ENCODE results near the gene CDK19. TPM values are rescaled to one million over a fixed set of nuclear protein-coding genes. Genes with fewer than 3 reads are reported as not detected.

CDK19 gene
- total and polyA plus RNA-seq, 9 of the 15 experiments (the other 6 are each of a cell fraction or from before 2014, with no cell fraction given): 3.8 to 15.2 (median 7.4) TPM

GRCh38 chr6:110562316-110562915, 252.9 kb downstream of the CDK19 start:
- H4K20me1 ChIP-seq (replicated peaks; ENCODE audit: control insufficient read depth, insufficient read depth, low read length): no peaks in the 10 kb centered on the region; the same call in 1 of the 2 replicates
- H3K27me3 ChIP-seq (ENCODE audit: control insufficient read depth in 2 of 2, insufficient read depth in 2 of 2, low read length in 2 of 2): peaks cover 16 to 40% of the 10 kb centered on the region in 2 experiments; a peak in 4 of 5 replicates
- in situ Hi-C loops (cut with MboI) (no loop called here), intact Hi-C loops (cut with micrococcal nuclease) (no loop called here)
- no peaks in the 10 kb centered on the region for H3K36me3 ChIP-seq (ENCODE audit: control insufficient read depth, insufficient read depth, low read length)
- POLR2A ChIA-PET: interaction anchor here (1.4 kb wide), 1 partner anchor 12 kb away, joined by 4 read pairs; no protein-coding TSS in a partner anchor
- WGBS (ENCODE audit: insufficient coverage, low coverage, missing lambda C conversion rate): 0% methylated on average over 6 of the region's 6 CpGs
- no peak overlapping the region for H3K4me3 ChIP-seq
- no peak for DNase-seq (ENCODE audit: extremely low read depth in 1 of 4, low spot score in 3 of 4)
- H3K79me2 ChIP-seq (ENCODE audit: control insufficient read depth, insufficient read depth, low read length): no peaks in the 10 kb centered on the region
- H2AFZ ChIP-seq (ENCODE audit: low read depth, low read length): no peak overlapping the region
- FAIRE-seq: no peak
- BruUV-seq (replicated peaks): no TSS peak
- H3K9me1 ChIP-seq (ENCODE audit: control insufficient read depth, insufficient read depth, low read length): no peaks in the 10 kb centered on the region
- H3K9ac ChIP-seq (ENCODE audit: insufficient read depth in 1 of 2, low read depth in 2 of 2, low read length in 2 of 2): no peak overlapping the region
- H3K27ac ChIP-seq (ENCODE audit: extremely low read depth, low read depth, low read length): no peak overlapping the region
- H3K9me3 ChIP-seq (replicated peaks; ENCODE audit: control insufficient read depth, insufficient read depth, low read depth, low read length): no peaks in the 10 kb centered on the region
- ATAC-seq: no peak
- CTCF ChIA-PET (ENCODE audit: low intra/inter-chr PET ratio): interaction anchor here (0.6 kb wide), 1 partner anchor 353 kb away, joined by 3 read pairs; no protein-coding TSS in a partner anchor
- no peak overlapping the region for H3K4me2 ChIP-seq (ENCODE audit: insufficient read depth, low read length)
- H3K4me1 ChIP-seq (replicated peaks in 1 of 2; ENCODE audit: control insufficient read depth in 2 of 2, insufficient read depth in 2 of 2, low read length in 2 of 2): no peaks in the 10 kb centered on the region; a peak in 1 of 5 replicates
- TF ChIP-seq EGR1 (conservative IDR thresholded peaks at IDR 0.05): no peak
- TF ChIP-seq BRF2 (IDR thresholded peaks at IDR 0.05; ENCODE audit: borderline replicate concordance, insufficient read depth, insufficient read length): no peak
- TF ChIP-seq HMG20B (CRISPR knock-in tag; IDR thresholded peaks at IDR 0.05): no peak
- no peak for TF ChIP-seq ZNF551 (CRISPR knock-in tag; IDR thresholded peaks at IDR 0.05)
- TF ChIP-seq, protein P1, sequence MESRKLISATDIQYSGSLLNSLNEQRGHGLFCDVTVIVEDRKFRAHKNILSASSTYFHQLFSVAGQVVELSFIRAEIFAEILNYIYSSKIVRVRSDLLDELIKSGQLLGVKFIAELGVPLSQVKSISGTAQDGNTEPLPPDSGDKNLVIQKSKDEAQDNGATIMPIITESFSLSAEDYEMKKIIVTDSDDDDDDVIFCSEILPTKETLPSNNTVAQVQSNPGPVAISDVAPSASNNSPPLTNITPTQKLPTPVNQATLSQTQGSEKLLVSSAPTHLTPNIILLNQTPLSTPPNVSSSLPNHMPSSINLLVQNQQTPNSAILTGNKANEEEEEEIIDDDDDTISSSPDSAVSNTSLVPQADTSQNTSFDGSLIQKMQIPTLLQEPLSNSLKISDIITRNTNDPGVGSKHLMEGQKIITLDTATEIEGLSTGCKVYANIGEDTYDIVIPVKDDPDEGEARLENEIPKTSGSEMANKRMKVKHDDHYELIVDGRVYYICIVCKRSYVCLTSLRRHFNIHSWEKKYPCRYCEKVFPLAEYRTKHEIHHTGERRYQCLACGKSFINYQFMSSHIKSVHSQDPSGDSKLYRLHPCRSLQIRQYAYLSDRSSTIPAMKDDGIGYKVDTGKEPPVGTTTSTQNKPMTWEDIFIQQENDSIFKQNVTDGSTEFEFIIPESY (CRISPR knock-in tag; IDR thresholded peaks at IDR 0.05): no peak

Data from K562 (cell line).